ENCODE data around the gene RUFY3.
"Not testable (repeated sequence)": the region's sequence is repeated elsewhere in the genome, so short reads cannot be mapped to it uniquely, and the experiment has no call there.

RUFY3 gene

GRCh38 chr4:70769396-70769795 lies 47.6 kb downstream of the RUFY3 start:
- not testable (repeated sequence) for DNase-seq (ENCODE audit: low read depth in 2 of 2, low spot score in 1 of 2)

- no peak for DNase-seq (ENCODE audit: low read depth in 2 of 2, low spot score in 1 of 2)
Measured at GRCh38 chr4:70772929-70773555, 51.3 kb downstream of the RUFY3 start.

GRCh38 chr4:70778888-70779422 lies 57.2 kb downstream of the RUFY3 start:
- no peak for DNase-seq (ENCODE audit: low read depth in 2 of 2, low spot score in 1 of 2)

GRCh38 chr4:70783096-70783495 lies 61.3 kb downstream of the RUFY3 start:
- no peak for DNase-seq (ENCODE audit: low read depth in 2 of 2, low spot score in 1 of 2)

GRCh38 chr4:70787496-70787895 lies 65.7 kb downstream of the RUFY3 start:
- DNase-seq (ENCODE audit: low read depth in 2 of 2, low spot score in 1 of 2) = no peak

GRCh38 chr4:70788733-70789132 lies 67.0 kb downstream of the RUFY3 start:
- no peak for DNase-seq (ENCODE audit: low read depth in 2 of 2, low spot score in 1 of 2)

- DNase-seq (ENCODE audit: low read depth in 2 of 2, low spot score in 1 of 2) = no peak
Measured at GRCh38 chr4:70793626-70794025, 71.9 kb downstream of the RUFY3 start.

- no peak for DNase-seq (ENCODE audit: low read depth in 2 of 2, low spot score in 1 of 2)
Measured at GRCh38 chr4:70801265-70801809, 79.6 kb downstream of the RUFY3 start.

GRCh38 chr4:70802928-70803580 lies 81.3 kb downstream of the RUFY3 start:
- DNase-seq (ENCODE audit: low read depth in 2 of 2, low spot score in 1 of 2) = no peak

- DNase-seq (ENCODE audit: low read depth in 2 of 2, low spot score in 1 of 2) = no peak
Measured at GRCh38 chr4:70808151-70808550, 86.4 kb downstream of the RUFY3 start.

- no peak for DNase-seq (ENCODE audit: low read depth in 2 of 2, low spot score in 1 of 2)
Measured at GRCh38 chr4:70815370-70815769, 93.6 kb downstream of the RUFY3 start.

- no peak for DNase-seq (ENCODE audit: low read depth in 2 of 2, low spot score in 1 of 2)
Measured at GRCh38 chr4:70816894-70817293, 95.1 kb downstream of the RUFY3 start.

- no peak for DNase-seq (ENCODE audit: low read depth in 2 of 2, low spot score in 1 of 2)
Measured at GRCh38 chr4:70818173-70818855, 96.5 kb downstream of the RUFY3 start.

GRCh38 chr4:70818921-70819320 lies 97.2 kb downstream of the RUFY3 start:
- DNase-seq (ENCODE audit: low read depth in 2 of 2, low spot score in 1 of 2) = no peak

- DNase-seq (ENCODE audit: low read depth in 2 of 2, low spot score in 1 of 2) = no peak
Measured at GRCh38 chr4:70829015-70829414, 107.3 kb downstream of the RUFY3 start.

- no peak for DNase-seq (ENCODE audit: low read depth in 2 of 2, low spot score in 1 of 2)
Measured at GRCh38 chr4:70829492-70829891, 107.7 kb downstream of the RUFY3 start.

GRCh38 chr4:70830054-70830453 lies 108.3 kb downstream of the RUFY3 start:
- DNase-seq (ENCODE audit: low read depth in 2 of 2, low spot score in 1 of 2) = no peak

- DNase-seq (ENCODE audit: low read depth in 2 of 2, low spot score in 1 of 2) = no peak
Measured at GRCh38 chr4:70831293-70831692, 109.5 kb downstream of the RUFY3 start.

- DNase-seq (ENCODE audit: low read depth in 2 of 2, low spot score in 1 of 2) = no peak
Measured at GRCh38 chr4:70833675-70834074, 111.9 kb downstream of the RUFY3 start.

GRCh38 chr4:70836081-70836480 lies 114.3 kb downstream of the RUFY3 start:
- no peak for DNase-seq (ENCODE audit: low read depth in 2 of 2, low spot score in 1 of 2)

GRCh38 chr4:70838204-70838603 lies 116.4 kb downstream of the RUFY3 start:
- DNase-seq (ENCODE audit: low read depth in 2 of 2, low spot score in 1 of 2) = no peak
